ENCODE measurements around the gene RCVRN. TPM values are rescaled to one million over a fixed set of nuclear protein-coding genes. Genes with fewer than 3 reads are reported as not detected.

RCVRN gene
- total and polyA plus RNA-seq, 9 donors, result 0.22 to 0.82 (median 0.40) TPM; not detected in 6

GRCh38 chr17:9916108-9916507 is 11.0 kb upstream of the RCVRN start:
- H3K27me3 ChIP-seq, result no peaks in the 10 kb centered on the region
- intact Hi-C loops (cut with DNase I), result loop anchor here in 1 of 4 donors (10.0 kb wide), 1 partner anchor 699 kb away; no protein-coding TSS in a partner anchor
- no peaks in the 10 kb centered on the region for H3K4me1 ChIP-seq (ENCODE audit: insufficient read depth)
- DNase-seq, result no peak
- H3K36me3 ChIP-seq, result no peaks in the 10 kb centered on the region
- WGBS, 3 donors, result 77 to 82% (median 81%) methylated on average over 8 of the region's 8 CpGs
- H3K4me3 ChIP-seq, result no peak overlapping the region
- no peaks in the 10 kb centered on the region for H3K9me3 ChIP-seq
- TF ChIP-seq CTCF (IDR thresholded peaks at IDR 0.05), result no peak
- no peak for TF ChIP-seq POLR2A (IDR thresholded peaks at IDR 0.05)
- TF ChIP-seq EP300 (IDR thresholded peaks at IDR 0.05), result no peak
- H3K27ac ChIP-seq, result no peak overlapping the region

- no peaks in the 10 kb centered on the region for H3K4me1 ChIP-seq (ENCODE audit: insufficient read depth)
- intact Hi-C loops (cut with DNase I), result loop anchor here in 1 of 4 donors (10.0 kb wide), 1 partner anchor 701 kb away; no protein-coding TSS in a partner anchor
- no peak overlapping the region for H3K4me3 ChIP-seq
- no peak for DNase-seq
- WGBS, 3 donors, result 91 to 97% (median 93%) methylated on average over 5 of the region's 5 CpGs
- H3K9me3 ChIP-seq, result no peaks in the 10 kb centered on the region
- no peaks in the 10 kb centered on the region for H3K27me3 ChIP-seq
- no peak for TF ChIP-seq POLR2A (IDR thresholded peaks at IDR 0.05)
- no peak for TF ChIP-seq CTCF (IDR thresholded peaks at IDR 0.05)
- TF ChIP-seq EP300 (IDR thresholded peaks at IDR 0.05), result no peak
- H3K27ac ChIP-seq, result no peak overlapping the region
- no peaks in the 10 kb centered on the region for H3K36me3 ChIP-seq
These were observed 8.4 kb upstream of the RCVRN start for GRCh38 chr17:9913476-9913875.

GRCh38 chr17:9912121-9913099 is 7.3 kb upstream of the RCVRN start:
- no peak for TF ChIP-seq POLR2A (IDR thresholded peaks at IDR 0.05)
- TF ChIP-seq CTCF (IDR thresholded peaks at IDR 0.05), result no peak
- TF ChIP-seq EP300 (IDR thresholded peaks at IDR 0.05), result no peak
- Histone ChIP-seq H3K9me3 (no peaks in the 10 kb centered on the region), H3K4me1 (ENCODE audit: insufficient read depth) (no peaks in the 10 kb centered on the region), H3K4me3 (no peak overlapping the region), H3K36me3 (no peaks in the 10 kb centered on the region), H3K27me3 (no peaks in the 10 kb centered on the region), H3K27ac (no peak overlapping the region)
- 75 to 82% (median 78%) methylated on average over 18 of the region's 18 CpGs for WGBS, 3 donors
- intact Hi-C loops (cut with DNase I), result loop anchor here in 1 of 4 donors (10.0 kb wide), 1 partner anchor 702 kb away; no protein-coding TSS in a partner anchor
- DNase-seq, result no peak

GRCh38 chr17:9911089-9911488 is 6.0 kb upstream of the RCVRN start:
- Histone ChIP-seq H3K4me1 (ENCODE audit: insufficient read depth) (no peaks in the 10 kb centered on the region), H3K9me3 (no peaks in the 10 kb centered on the region), H3K27ac (no peak overlapping the region), H3K4me3 (no peak overlapping the region), H3K36me3 (no peaks in the 10 kb centered on the region), H3K27me3 (no peaks in the 10 kb centered on the region)
- no peak for DNase-seq
- TF ChIP-seq CTCF (IDR thresholded peaks at IDR 0.05) (no peak), POLR2A (IDR thresholded peaks at IDR 0.05) (no peak)
- intact Hi-C loops (cut with DNase I), result loop anchor here in 1 of 4 donors (10.0 kb wide), 1 partner anchor 704 kb away; no protein-coding TSS in a partner anchor
- 79 to 84% (median 82%) methylated on average over 12 of the region's 12 CpGs for WGBS, 3 donors

All from ovary (tissue), 9 donors.